GM18505 (cell line): Measurements from ENCODE around the gene TF.

Experiments used
- ATAC-seq: cut with Tn5 transposase; IDR thresholded peaks from one replicate; pipeline ENCODE4 v1.9.1; 2021; ENCODE audit not compliant: unreplicated experiment
- POLR2A ChIP-seq: IDR thresholded peaks from 4 replicates; pipeline ENCODE4 v1.6.1; 2011; ENCODE audit warnings: borderline replicate concordance; ENCODE audit not compliant: insufficient read depth, insufficient read length; ENCODE audit errors: extremely low read depth

The TF gene

DNA sequence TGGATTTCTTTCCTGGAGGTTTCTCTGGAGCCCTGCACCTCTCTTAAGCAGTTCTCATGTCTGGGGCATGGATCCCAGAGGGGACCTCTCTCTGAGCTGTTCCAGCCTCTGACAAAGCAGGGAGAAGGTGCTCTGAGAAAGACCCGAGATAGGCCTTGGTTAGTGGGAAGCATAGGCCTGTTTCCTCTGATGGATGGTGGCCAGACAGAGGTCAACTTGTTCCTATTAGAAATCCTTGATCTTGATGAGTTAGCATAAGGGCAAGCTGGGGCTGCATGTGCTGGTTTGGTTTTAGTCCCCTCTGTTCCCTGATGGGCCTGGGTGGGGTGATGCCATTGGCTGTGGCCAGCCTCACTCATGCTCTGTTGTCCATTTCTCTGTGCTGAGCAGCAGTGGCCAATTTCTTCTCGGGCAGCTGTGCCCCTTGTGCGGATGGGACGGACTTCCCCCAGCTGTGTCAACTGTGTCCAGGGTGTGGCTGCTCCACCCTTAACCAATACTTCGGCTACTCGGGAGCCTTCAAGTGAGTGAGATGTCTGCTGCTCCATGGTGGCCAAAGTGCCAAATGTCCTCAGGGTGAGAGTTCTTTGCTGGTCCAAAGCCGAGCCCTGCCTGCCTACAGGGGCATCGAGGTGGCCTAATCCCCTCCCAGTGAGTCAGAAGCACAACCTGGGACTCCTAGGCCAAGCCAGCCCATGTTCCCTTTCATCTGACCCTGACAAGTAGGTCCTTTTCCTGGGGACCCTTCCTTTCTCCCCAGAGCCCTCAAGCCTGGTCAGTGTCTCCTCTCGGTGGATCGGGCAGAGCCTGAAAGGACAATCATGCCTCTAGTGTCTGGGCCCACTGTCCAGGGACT lies 9.0 kb downstream of the TF start:
- TF ChIP-seq POLR2A = no peak
- no peak for ATAC-seq

DNA sequence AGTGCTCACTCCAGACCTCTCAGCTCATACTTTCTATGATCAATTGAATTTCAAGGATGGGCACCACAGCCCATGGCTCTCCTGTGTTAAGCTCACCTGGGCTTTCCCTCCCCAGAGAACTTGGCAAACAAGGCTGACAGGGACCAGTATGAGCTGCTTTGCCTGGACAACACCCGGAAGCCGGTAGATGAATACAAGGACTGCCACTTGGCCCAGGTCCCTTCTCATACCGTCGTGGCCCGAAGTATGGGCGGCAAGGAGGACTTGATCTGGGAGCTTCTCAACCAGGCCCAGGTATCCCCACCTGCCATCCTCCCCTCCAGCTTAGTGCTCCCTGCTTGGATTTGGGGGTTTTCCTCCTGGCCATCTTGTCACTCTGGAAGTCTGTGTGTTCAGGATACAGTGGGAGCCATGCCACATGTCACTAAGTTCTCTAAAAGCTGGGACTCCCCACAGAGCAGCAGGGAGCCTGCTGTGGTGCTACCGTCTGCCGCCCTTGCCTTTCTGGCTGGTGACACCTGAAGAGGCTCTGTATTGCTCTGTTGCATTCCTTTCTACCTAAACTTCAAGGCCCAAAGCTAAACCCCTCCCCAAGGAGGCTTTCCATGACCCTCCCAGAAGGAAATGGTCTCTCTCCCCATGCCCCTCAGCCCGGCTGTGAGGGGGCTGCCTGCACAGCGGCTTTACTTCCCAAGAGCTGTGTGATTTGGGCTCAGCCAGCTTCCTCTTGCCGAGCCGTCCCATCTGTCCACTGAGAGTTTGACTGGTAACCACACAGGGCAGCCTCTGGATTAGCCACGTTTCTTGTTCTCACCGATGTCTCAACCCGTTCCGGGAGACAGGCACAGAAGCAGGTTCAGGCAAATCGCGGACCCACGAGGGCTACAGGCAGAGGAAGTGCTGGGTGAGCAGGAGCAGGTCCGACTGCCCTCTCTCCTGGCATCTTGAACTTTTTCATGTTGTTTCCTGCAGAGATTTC lies 10.8 kb downstream of the TF start:
- ATAC-seq = no peak
- TF ChIP-seq POLR2A = no peak

DNA sequence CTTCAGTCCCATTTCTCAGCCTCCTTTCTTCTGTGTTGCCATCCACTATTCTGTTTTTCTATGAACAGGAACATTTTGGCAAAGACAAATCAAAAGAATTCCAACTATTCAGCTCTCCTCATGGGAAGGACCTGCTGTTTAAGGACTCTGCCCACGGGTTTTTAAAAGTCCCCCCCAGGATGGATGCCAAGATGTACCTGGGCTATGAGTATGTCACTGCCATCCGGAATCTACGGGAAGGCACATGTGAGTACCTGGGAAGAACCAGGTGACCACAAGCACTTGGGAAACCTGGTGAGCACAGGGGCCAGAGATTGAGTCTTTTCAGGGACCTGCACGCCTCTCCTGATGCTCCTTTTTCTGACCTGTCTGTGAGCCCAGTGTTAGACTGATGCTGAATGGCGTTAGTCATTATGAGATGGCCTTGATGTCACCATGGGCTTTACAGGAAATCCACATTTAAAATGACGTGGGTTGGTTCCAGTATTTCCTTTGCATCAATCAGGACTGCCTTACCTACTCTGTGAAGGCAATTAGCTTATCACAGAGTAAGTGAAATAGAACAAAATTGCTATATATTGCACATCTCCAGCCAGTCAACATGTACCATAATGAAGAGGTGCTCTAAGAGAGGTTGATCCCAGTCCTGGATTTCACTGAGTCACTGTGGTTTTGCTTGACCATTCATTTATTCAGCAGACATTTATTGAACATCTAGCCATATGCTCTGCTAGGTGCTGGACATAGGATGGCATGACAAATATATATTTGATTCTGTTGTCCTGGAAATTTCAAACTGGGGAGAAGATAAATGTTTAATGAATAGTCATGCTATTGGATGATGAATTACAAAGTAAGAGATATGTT lies 11.7 kb downstream of the TF start:
- TF ChIP-seq POLR2A = no peak
- no peak for ATAC-seq

DNA sequence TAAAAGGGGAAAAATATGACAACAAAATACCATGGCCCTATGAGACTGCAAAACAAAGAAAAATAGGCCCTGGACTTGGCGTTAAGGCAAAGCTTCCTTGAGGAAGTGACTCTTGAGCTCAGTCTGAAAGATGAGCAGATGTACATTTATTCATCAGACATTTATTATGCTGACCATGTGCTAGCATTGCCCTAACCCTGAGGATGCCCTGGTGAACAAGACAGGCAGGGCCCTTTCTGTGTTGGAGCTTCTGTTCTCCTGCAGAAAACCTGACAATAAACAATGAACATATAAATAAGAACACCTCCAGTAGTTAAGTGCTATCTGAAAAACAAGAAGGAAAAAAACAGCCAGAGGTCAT lies 12.4 kb downstream of the TF start:
- ATAC-seq = no peak
- no peak for TF ChIP-seq POLR2A

DNA sequence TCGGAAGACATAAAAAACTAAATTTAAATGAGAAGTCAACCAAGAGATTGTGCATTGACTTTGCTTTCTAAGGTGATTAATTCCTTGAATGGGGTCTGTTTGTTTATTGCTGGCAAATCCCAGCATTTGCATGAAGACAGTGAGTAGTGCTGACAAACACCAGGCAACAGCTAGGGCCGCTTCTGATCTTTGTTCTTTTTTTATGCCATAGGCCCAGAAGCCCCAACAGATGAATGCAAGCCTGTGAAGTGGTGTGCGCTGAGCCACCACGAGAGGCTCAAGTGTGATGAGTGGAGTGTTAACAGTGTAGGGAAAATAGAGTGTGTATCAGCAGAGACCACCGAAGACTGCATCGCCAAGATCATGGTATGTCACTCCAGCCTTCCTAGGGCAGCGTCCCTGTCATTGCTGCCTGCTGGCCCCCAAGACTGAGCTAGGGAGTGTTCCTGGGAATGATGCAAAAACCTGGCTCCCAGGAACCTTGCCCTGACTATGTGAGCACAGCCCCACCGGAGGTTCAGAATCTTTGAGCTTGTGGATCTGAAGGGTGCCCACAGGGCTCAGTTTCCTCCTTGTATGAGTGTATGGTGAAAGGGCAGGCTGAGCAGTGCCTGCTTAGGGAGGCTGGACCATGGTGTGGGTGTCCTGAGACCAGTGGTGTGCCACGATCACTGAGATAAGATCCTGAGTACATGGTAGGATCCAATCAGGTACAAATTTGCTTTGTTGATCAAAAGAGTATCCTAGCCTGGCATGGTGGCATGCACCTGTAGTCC lies 13.0 kb downstream of the TF start:
- TF ChIP-seq POLR2A = no peak
- ATAC-seq = no peak

DNA sequence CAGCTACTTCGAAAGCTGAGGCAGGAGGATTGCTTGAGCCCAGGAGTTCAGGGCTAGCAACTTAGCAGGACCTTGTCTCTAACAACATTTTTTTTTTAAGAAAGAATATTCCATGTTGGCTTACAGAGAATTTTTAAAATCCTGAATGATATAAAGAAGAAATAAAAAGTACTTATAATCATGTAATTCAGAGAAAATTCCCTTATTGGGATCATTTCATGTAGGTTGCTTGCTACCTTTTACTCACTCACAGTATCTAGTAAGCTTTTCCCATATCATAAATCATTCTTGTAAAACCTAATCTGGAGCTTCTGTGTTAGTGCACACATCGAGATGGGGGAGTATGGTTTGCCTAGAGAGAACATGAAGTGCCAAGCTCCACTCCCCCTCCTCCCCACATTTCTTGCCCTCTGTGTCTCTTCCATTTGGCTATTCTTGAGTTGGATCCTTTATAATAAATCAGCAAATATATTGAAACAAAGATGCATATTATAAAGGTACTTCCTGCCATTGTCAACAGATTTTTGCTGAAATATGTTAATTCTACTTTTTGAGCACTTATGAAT lies 13.6 kb downstream of the TF start:
- ATAC-seq = no peak
- no peak for TF ChIP-seq POLR2A

DNA sequence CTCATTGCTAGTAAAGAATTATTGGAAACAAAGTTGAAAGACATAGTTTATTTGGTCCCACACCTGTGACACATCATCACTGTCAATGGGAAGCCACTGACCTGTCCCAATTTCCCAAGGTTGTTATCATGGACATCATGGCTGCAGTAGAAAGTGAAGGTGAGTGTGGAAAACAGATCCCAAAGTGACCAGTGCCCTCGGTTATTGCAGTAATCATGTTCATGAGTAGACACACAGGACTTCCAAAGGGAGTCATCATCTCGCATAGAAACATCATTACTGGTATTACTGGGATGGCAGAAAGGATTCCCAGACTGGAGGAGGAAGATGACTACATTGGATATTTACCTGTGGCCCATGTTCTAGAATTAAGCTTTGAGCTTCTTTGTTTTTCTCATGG lies 14.7 kb downstream of the TF start:
- no peak for TF ChIP-seq POLR2A
- no peak for ATAC-seq

DNA sequence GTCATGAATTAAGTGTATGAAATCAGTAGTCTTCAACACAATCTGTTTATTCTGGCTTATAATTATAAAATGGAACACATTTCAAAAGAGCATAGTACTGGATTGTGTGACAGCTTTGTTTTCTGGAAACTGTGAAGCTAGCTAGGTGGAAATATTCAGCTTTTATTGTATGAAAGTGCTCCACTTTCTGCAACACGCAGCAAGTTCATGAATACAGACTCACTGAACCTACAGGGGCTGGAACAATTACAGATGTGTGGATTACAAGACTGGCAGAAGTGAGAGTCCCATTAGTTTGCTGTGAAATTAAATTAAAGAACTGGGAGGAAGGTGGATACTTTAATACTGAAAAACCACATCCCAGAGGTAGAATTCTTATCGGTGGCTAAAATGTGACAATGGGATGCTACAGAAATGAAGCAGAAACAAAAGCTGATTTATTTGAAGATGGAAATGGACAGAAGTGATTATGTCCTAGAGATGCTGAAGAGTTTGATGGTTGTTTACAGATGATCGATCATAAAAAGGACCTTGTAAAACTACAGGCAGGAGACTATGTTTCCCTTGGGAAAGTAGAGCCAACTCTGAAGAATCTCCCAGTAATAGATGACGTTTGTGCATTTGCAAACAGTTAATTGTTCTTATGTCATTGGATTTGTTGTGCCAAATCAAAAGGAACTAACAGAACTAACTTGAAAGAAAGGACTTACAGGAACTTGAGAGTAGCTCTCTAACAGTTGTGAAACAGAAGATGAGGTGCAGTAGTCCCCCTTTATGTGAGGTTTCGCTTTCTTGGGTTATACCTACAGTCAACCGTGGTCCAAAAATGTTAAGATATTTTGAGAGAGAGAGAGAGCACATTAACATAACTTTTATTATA lies 15.7 kb downstream of the TF start:
- no peak for TF ChIP-seq POLR2A
- ATAC-seq = no peak

DNA sequence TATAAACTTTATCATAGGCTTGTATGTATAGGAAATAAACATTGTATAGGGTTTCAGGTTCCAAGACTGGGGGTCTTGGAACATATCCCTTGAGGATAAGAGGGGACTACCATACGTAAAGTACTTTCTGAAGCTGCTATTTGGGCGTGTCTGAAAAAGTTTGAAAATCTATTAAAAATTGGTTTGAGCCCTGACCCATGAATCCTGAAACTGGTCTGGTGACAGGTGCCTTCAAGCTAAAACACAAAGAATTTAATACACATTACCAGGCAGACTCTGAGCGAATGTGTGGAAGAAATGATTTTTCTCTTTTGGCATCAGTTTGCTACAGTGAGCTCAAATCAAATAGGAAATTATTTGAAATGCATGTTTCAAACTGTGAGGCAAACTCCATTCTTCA lies 16.3 kb downstream of the TF start:
- TF ChIP-seq POLR2A = no peak
- no peak for ATAC-seq

DNA sequence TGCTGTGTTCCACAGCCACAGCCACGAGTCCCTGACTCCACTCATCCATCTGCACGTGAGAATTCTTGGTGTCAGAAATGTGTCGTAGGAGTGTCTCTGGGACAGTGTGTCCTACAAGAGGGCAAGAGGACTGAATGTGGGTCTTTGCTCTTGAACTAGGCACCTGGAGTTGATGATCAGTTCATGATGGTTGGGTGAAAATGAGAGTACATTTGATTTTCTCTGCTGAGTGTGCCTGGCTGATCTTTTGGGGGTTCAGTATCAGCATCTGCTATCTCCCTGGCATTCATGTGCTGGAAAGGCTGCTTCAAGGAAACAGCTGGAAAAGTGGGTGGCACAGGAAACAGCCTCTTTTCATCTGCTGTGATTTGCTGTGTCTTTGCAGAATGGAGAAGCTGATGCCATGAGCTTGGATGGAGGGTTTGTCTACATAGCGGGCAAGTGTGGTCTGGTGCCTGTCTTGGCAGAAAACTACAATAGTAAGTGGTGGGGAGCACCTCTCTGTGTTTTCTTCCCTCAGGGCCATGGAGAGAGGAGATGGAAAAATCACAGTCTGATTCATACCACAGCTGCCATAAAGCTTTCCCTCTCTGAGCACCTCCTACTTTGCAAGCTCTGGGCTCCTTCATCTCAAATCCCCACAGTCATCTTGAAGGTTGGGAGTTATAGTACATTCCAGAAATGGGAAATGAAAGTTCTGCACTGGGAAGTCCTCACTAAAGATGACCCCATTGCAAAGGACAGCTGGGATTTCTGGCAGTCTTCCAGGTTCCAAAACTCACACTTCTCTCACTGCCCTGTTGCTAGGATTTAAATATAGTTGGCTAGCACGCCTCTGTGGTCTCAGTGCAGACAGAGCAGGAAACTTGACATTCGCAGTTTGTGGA lies 17.8 kb downstream of the TF start:
- TF ChIP-seq POLR2A = no peak
- no peak for ATAC-seq
